ENCODE results near the gene MEIOSIN.
A peak's percentile ranks its signal among the peaks of the same experiment; 100 is the strongest.

MEIOSIN gene

DNA sequence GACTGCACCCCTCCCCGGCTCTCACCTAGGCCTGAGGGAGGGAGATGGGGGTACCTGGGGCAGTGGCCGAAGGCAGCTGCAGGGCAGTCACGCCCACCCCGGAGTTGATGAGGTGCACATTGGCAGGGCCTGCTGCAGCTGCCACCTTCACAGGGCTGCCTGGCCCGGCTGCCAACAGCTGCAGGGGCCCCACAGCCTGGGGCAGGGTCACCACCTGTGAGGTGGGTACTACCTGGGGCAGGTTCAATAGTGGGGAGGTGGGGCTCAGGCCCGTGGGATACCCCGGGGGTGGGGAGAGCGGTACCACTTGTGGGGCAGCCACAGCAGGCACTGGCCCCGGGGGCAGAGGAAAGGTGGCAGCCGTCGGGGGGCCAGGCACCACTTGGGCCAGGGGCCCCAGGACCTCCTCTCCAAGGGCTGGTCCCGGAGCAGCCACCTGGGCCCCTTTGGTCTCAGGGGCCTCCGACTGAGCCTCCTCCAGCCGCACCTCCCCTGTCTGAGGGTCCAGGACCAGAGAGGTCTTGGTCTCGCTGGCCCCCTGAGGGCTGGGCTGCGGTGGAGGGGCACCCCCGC lies 33.1 kb downstream of the MEIOSIN start:
- no peak for DNase-seq (ENCODE audit: low read depth)
- TF ChIP-seq POLR2A (IDR thresholded peaks at IDR 0.05; ENCODE audit: extremely low read depth, insufficient read length) (no peak), MYC (IDR thresholded peaks at IDR 0.05; ENCODE audit: low read depth, low read length) (no peak)
- TF ChIP-seq, protein P1, sequence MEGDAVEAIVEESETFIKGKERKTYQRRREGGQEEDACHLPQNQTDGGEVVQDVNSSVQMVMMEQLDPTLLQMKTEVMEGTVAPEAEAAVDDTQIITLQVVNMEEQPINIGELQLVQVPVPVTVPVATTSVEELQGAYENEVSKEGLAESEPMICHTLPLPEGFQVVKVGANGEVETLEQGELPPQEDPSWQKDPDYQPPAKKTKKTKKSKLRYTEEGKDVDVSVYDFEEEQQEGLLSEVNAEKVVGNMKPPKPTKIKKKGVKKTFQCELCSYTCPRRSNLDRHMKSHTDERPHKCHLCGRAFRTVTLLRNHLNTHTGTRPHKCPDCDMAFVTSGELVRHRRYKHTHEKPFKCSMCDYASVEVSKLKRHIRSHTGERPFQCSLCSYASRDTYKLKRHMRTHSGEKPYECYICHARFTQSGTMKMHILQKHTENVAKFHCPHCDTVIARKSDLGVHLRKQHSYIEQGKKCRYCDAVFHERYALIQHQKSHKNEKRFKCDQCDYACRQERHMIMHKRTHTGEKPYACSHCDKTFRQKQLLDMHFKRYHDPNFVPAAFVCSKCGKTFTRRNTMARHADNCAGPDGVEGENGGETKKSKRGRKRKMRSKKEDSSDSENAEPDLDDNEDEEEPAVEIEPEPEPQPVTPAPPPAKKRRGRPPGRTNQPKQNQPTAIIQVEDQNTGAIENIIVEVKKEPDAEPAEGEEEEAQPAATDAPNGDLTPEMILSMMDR (IDR thresholded peaks at IDR 0.05; ENCODE audit: low read depth, low read length): no peak
- TF ChIP-seq, protein P2, sequence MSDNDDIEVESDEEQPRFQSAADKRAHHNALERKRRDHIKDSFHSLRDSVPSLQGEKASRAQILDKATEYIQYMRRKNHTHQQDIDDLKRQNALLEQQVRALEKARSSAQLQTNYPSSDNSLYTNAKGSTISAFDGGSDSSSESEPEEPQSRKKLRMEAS (IDR thresholded peaks at IDR 0.05; ENCODE audit: low read depth, low read length): no peak
- H3K4me3 ChIP-seq (ENCODE audit: low read depth, low read length): no peak overlapping the region

DNA sequence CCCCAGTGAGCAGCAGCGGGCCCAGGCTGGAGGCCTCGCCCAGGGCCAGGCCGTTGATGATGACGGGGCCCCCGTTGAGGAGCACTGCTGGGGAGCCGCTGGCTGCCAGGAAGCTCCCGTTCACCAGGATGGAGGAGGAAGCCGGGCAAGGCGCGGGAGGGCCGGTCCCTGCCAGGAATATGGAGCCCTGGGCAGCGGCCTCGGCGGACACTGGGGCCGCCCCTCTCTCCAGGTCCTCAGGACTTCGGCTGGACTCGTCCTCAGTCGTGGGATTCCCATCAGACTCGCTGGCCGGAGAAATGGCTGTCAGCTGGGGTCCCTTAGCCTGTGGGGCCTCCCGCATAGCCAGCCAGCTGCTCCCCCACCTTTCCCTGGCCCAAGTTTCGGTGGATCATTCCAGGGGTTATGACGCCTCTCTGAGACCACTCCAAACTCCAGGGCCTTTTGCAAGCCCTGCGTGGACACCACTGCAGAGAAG lies 33.7 kb downstream of the MEIOSIN start:
- no peak for DNase-seq (ENCODE audit: low read depth)
- TF ChIP-seq MYC (IDR thresholded peaks at IDR 0.05; ENCODE audit: low read depth, low read length) (no peak), POLR2A (IDR thresholded peaks at IDR 0.05; ENCODE audit: extremely low read depth, insufficient read length) (no peak)
- TF ChIP-seq, protein P2 (IDR thresholded peaks at IDR 0.05; ENCODE audit: low read depth, low read length): no peak
- TF ChIP-seq, protein P1 (IDR thresholded peaks at IDR 0.05; ENCODE audit: low read depth, low read length): no peak
- H3K4me3 ChIP-seq (ENCODE audit: low read depth, low read length): peak overlapping the region; percentile 53

DNA sequence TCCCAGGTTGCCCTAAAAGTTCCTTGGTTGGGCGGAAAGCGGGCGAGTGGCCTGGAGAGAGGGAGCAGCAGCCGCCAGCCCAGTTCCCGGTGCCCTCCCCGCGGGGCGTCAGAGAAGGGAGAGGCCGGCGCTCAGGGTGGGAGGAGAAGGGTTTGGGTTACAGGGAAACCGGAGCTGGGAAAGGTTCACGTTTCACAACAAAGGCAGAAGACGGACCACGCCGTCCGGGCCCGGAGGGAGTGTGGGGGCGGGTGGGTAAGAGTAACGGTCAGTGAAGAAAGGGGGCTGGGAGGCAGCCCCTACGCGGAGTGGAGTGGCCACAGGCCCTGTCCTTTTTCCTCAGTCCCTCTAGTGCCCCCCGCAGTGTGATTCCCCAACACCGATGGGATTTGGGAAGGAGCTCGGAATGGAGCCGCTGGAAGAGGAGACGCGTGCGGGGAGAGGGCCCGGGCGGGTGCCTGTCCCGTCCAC lies 34.2 kb downstream of the MEIOSIN start:
- TF ChIP-seq MYC (IDR thresholded peaks at IDR 0.05; ENCODE audit: low read depth, low read length): peak; percentile 50; the same call in 1 of the 2 replicates
- TF ChIP-seq, protein P2 (IDR thresholded peaks at IDR 0.05; ENCODE audit: low read depth, low read length): peak; percentile 66
- TF ChIP-seq, protein P1 (IDR thresholded peaks at IDR 0.05; ENCODE audit: low read depth, low read length): no peak

DNA sequence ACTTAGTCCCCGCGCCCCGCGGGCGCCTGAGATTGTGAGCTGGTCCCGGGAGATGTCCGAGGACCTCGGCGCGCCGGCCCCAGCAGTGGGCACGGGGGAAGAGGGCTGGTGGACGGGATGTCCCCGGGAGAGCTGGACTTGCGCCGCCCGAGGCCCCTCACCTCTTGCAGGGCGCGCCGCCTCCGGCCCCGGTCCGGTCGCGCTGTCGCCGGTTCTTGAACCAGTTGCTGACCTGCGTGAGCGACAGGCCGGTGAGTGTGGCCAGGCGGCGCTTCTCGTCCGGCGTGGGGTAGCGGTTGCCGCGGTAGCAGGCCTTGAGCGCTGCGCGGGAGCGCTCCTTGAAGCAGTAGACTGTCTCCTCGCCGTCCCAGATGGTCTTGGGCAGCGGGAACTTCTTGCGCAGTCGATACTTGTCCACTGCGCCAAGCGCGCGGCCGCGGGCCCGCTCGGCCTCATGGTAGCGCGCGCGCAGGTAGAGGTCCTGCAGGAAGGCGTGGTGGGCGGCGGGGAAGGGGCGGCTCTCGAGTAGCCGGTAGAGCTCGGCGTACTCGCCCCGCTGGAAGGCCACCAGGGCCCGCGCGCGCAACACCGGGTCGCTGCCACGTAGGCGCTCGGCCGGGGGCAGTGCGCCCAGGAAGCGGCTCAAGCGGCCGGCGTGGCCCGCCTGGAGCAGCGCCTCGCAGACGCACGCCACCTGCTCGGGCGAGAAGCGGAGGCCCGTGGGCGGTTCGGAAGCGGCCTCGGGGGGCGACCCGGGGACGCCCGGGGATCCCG lies 34.8 kb downstream of the MEIOSIN start:
- DNase-seq (ENCODE audit: low read depth): peak; percentile 74
- TF ChIP-seq, protein P2 (IDR thresholded peaks at IDR 0.05; ENCODE audit: low read depth, low read length): no peak
- TF ChIP-seq, protein P1 (IDR thresholded peaks at IDR 0.05; ENCODE audit: low read depth, low read length): no peak
- no peak; the same call in none of the 2 replicates for TF ChIP-seq MYC (IDR thresholded peaks at IDR 0.05; ENCODE audit: low read depth, low read length)
- peak; percentile 46 for TF ChIP-seq POLR2A (IDR thresholded peaks at IDR 0.05; ENCODE audit: extremely low read depth, insufficient read length)
- peak overlapping the region; percentile 53 for H3K4me3 ChIP-seq (ENCODE audit: low read depth, low read length)

More for the DNA sequence above, 34.2 kb downstream of the MEIOSIN start:
- peak; percentile 65 for DNase-seq (ENCODE audit: low read depth)
- peak overlapping the region; percentile 53 for H3K4me3 ChIP-seq (ENCODE audit: low read depth, low read length)

DNA sequence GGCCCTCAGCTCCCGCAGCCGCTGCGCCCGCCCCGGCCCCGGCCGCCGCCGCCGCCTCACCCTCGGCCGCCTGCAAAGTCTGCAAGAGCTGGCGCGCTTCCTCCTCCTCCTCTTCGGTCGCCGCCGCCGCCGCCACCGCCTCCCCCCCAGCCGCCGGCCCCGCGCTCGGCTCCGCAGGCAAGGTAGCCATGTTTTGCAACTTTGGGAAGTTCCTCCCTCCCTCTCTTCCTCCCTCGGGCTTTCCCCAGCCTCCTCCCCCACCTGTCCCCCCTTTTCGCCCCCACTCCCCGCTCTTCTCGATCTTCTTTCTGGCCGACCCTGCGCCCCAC lies 35.4 kb downstream of the MEIOSIN start:
- TF ChIP-seq, protein P1 (IDR thresholded peaks at IDR 0.05; ENCODE audit: low read depth, low read length): no peak
- TF ChIP-seq MYC (IDR thresholded peaks at IDR 0.05; ENCODE audit: low read depth, low read length) (no peak), POLR2A (IDR thresholded peaks at IDR 0.05; ENCODE audit: extremely low read depth, insufficient read length) (no peak)
- TF ChIP-seq, protein P2 (IDR thresholded peaks at IDR 0.05; ENCODE audit: low read depth, low read length): no peak
- peak; percentile 66 for DNase-seq (ENCODE audit: low read depth)
- H3K4me3 ChIP-seq (ENCODE audit: low read depth, low read length): peak overlapping the region; percentile 65
